HG03039 (cell line): ENCODE results near the gene TFE3.
A peak's percentile ranks its signal among the peaks of the same experiment; 100 is the strongest.

ENCODE experiments used
- ATAC-seq: cut with Tn5 transposase; IDR thresholded peaks from one replicate; pipeline ENCODE4 v1.9.1; 2021; ENCODE audit warnings: mild to moderate bottlenecking, moderate library complexity; ENCODE audit not compliant: unreplicated experiment

The TFE3 gene, protein sequence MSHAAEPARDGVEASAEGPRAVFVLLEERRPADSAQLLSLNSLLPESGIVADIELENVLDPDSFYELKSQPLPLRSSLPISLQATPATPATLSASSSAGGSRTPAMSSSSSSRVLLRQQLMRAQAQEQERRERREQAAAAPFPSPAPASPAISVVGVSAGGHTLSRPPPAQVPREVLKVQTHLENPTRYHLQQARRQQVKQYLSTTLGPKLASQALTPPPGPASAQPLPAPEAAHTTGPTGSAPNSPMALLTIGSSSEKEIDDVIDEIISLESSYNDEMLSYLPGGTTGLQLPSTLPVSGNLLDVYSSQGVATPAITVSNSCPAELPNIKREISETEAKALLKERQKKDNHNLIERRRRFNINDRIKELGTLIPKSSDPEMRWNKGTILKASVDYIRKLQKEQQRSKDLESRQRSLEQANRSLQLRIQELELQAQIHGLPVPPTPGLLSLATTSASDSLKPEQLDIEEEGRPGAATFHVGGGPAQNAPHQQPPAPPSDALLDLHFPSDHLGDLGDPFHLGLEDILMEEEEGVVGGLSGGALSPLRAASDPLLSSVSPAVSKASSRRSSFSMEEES

DNA sequence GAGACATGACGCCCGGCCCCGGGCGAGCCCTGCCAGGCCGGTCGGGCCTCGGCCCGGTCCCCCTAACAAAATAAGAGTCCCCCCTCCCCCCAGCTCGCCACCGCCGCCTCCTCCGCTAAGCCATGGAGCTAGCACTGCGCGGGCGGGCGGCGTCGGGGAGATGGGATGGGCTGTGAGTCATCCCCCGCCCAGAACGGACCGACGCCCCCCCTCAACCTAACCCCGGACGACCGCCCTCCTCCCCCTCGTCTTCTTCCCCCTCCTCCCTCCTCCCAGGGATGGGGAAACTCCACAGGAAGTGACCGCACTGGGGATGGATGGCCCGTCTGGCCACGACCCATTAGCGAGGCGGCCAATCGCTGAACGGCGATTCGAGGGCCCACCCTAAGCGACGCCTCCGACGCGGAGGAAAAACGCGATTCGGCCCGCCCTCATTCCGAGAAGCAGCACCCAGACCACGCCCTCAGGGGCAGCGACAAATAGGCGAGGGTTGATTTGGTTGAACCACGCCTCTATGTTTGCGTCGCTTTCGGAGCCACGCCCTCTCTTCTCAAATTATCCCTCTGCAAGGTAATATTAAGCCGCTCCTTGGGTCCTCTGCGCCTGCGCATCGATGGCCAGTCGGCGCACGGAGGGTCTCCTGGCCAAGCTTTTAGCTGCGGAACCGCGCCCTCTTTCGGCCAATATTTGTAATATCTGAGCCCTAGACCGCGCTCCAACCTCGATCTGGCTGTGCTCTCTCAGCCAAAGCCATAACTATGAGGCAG is at the start of gene TFE3:
TFE3 (minus strand) TSS at position 138 of the 767 bp plus-strand sequence; CDS start at position 7, 131 bp downstream.
- ATAC-seq, result peak; percentile 90

DNA sequence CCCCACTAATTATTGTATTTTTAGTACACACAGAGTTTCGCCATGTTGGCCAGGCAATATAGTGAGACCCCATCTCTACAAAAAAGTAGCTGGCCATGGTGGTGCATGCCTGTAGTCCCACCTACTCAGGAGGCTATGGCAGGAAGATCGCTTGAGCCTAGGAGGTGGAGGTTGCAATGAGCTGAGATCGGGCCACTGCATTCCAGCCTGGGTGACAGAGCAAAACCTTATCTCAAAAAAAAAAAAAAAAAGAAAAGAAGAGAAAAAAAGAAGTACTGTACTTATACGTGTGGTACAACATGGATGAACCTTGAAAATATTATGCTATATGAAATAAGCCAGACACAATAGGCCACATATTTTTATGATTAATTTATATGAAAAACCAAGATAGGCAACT is 46.4 kb upstream of the TFE3 start:
- ATAC-seq, result no peak

DNA sequence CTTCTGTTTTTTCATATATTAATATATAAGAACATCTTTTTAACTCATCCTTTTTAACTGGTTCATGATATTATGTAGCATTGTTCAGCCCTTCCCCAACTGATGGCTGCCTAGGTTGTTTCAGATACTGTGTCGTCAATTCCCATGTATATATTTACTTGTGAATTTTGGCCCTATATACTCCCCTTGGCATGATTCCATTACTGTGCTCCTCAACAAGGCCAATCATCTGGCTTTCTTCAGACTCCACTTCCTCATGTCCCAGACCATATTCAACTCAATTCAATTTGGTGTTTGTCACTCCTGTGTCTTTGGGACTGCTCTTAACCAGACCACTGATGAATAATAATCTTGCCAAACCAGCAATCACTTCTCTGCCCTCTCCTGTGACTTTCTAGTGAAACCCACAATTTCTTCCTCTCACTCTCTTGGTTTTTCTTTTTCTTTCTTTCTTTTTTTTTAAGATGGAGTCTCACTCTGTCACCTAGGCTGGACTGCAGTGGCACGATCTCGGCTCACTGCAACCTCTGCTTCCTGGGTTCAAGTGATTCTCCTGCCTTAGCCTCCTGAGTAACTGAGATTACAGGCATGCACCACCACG is 39.2 kb upstream of the TFE3 start:
- no peak for ATAC-seq

DNA sequence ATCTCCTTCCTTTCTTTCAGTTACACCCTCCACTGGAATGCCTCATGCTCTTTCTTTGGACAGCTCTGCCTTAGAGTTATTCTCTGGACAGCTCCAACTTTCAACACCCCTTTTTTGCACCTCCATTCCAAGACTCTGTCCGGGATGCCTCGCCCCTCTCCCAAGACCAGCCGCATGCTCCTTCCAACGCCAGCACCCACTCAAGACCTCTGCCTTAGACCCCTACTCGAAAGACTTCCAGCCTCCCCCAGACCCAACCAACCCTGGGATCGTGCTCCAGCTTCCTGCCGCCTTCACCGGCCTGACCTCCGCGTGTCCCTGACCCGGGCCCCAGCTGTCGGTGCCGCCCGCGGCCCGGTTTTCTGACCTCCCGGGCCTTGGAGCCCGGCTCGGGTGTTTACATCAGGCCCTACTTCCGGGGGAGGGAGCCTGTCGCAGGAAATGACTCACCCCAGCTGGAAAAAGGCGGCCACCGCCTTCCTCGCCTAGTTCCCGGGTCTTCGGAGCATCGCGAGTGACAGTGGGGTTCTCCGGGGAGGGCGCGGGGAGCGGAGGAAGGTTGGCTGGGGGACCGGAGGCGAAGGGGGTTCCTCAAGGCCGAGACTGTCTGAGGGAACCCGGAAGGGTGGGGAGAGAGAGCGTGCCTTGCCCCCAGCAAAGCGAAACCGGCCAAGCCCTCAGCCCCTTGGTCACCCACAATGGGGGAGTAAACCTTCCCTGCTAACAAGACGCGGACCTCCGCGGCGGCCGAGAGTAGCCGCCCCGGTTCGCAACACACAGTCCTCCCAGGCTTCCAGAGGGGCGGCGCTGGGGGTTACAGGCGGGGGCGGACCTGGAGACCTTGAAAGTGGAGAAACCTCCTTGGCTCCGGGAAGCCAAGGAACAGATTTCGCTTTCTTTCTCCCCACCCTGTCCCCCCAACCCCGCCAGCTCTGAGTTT is 36.6 kb upstream of the TFE3 start, which contains the start of gene WDR45:
WDR45 (minus strand) TSS at position 399 of the 940 bp plus-strand sequence. CDS start 1,792 bp downstream, outside the sequence.
- peak; percentile 72 for ATAC-seq

DNA sequence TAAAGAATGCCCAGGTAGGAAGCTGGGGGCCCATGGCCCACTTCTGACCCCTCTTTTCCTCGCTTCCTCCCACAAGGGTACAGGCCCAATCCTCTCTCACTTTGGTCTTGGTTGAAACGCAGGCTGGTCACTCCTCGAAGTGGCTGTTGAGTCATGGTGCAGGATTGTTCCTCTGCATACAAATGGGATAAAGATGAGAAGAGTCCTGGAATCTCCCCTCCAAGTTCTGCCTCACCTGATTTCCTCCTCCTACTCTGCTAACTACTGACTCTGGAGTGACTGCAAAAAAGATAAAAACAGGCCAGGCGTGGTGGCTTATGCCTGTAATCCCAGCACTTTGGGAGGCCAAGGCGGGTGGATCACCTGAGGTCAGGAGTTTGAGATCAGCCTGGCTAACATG is 34.8 kb upstream of the TFE3 start:
- ATAC-seq, result no peak

DNA sequence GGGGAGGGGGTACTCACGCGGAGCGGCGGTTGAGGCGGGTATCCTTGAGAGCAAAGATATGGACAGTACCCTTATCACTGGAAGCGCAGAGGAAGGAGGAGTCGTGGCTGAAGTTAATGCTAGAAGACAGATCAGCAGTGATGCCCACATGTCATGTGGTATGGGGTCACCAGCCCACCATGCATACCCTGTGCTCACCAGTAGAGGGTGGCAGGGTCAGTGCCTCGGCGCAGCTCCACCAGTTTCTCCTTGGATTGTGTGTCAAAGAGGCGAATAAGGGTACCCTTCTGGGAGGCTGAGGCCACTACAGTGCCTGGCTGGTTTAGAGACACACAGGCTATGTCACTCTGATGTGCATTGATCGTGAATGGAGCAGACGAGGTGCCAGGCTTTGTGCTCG is 32.2 kb upstream of the TFE3 start:
- ATAC-seq, result no peak

DNA sequence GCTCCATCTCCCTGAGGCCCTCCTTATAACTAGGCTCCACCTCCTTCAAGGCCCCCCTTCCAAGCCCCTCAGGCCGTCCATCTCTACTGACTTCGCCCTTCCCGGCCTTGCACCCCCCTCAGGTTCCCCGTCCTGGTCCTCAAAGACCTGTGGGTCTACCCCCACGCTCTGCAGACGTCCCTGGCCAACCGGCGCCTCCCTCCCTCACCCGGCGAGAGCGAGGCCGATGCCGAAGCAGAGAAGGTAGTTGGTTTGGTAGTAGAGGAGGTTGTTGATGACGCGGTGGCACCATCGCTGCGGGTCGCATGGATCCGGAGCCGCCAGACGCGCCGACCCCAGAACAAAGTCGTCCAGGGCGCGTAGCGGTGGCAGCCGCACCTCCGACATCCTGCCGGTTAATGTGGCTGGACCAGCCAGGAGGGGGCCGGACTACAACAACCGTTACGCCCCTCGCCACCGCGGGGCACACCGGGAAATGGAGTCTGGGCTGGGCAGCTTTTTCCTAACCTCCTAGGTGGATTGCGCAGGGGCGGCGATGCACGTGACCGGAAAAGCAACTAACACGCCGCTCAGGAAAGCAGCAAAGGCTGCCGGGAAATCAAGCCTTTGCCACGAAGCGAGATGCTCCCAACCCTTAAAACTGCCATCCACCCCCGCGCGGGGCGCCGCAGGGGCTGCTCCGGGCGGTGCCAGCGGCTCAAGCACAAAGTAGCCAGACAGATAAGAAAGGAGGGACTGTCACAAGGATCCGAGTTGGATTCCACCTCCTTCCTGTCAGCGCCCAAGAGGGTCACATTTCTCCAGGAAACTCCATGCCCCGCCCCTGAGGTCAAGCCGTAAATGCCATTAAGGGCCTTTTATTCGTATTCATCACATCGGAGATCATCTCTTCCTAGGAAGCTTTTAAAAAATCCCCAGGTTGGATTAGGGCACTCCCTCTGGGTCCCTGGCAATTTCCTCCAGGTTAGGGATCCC is 30.7 kb upstream of the TFE3 start, which contains the start of gene PRAF2:
PRAF2 (minus strand) TSS at position 402 of the 975 bp plus-strand sequence; CDS start at position 387, 15 bp downstream.
- ATAC-seq, result peak; percentile 74

DNA sequence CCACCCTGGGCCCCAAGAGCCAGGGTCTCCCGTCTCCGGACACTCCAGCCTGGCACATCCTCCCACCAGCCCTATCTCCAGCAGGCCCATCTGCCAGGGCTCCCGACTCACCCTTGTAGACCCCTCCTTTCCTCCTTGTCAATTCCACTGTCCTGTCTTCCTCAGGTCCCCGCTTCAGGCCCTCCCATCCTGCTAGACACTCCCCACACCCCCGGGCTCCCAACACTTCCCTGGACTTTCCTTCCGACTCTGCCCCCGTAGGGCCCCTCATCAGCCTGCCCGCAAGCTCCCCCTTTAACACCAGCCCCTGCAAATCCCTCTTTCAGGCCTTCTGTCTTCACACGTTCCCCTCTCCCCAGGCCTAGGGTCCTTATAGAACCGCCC is 29.5 kb upstream of the TFE3 start:
- no peak for ATAC-seq

DNA sequence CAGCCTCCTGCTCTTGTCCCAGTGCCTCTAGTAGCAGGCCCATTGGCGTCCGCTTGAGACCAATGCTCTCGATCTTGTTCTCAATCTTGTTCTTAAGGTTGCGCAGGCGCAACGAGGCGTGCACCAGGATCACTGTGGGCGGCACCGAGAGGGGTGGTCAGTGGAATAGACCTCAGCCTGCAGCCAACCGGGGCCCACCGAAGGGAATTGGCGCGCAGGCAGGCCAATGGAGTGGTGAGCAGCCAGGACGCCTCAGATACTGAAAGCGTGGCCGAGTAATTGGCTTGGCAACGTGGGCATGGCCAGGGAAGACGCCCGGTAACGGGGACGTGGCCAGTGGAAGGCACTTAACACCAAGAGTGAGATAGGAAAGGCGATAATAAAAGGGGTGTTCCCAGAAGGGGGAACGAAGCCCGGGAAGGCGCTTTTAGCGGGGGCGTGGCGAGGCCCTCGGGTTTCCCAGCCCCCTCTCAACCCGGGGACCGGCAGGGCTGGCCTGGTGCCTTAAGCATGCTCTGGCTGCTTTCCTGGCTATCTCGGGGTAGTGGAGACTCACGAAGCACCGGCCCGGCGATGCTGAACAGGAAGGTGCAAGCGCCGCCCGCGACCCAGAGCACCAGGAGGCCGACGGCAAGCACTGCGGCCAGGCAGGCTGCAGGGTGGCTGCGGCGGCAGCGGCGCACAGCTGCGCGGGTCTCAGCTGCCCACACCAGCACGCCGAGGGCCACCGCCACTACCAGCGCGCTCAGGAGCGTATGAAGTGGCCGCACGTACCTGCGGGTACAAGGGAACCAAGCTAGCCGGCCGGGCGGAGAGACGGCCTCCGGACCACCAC is 28.9 kb upstream of the TFE3 start:
- ATAC-seq, result no peak

DNA sequence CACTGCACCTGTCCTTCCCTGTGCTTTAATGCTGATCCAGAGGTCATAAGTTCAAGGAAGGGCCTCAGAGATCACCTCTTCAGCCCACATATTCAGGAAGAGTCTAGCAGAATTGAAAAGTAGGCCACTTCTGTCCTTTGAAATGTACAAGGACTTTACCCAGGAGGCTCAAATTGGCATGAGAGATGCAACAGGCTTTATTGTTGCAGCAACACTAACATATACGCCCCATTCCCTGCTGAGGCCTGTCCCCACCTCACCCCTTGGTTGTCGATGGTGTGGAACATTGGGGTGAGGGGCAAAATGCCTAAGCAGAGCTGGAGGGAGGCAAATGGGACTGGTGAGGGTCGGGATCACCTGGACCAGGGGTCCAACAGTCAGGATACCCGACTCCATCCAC is 27.8 kb upstream of the TFE3 start:
- no peak for ATAC-seq

DNA sequence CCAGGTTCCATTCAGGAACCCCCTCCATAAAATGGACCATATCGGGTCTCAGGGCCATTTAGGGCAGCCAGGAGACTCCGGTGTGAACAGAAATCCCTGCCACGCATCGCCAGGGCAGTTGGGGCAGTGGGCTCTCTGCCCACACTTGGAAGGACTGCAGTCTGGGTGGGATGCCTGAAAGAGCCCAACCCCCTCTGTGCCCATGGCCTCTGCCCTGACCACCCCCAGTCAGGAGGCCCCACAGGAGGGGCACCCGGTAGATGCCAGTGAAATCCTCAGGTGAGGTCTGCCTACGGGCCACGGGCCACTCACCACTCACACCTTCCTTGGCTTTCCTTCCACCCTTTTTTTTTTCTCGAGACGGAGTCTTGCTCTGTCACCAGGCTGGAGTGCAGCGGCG is 25.9 kb upstream of the TFE3 start:
- no peak for ATAC-seq

DNA sequence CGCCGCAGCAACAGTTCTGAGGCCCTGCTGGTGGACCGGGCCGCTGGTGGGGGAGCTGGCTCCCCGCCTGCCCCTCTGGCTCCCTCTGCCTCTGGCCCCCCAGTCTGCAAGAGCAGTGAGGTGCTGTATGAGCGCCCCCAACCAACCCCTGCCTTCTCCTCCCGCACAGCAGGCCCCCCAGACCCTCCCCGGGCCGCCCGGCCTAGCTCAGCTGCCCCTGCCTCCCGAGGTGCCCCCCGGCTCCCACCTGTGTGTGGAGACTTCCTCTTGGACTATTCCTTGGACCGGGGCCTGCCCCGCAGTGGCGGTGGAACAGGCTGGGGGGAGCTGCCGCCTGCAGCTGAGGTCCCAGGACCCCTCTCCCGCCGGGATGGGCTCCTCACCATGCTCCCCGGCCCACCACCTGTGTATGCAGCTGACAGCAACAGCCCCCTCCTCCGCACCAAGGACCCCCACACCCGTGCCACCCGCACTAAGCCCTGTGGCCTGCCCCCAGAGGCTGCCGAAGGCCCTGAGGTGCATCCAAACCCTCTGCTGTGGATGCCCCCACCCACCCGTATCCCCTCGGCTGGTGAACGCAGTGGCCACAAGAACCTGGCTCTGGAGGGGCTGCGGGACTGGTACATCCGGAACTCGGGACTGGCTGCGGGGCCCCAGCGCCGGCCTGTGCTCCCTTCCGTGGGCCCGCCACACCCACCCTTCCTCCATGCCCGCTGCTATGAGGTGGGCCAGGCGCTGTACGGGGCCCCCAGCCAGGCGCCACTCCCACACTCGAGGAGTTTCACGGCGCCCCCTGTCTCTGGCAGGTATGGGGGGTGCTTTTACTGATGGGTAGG is 24.3 kb upstream of the TFE3 start:
- no peak for ATAC-seq

DNA sequence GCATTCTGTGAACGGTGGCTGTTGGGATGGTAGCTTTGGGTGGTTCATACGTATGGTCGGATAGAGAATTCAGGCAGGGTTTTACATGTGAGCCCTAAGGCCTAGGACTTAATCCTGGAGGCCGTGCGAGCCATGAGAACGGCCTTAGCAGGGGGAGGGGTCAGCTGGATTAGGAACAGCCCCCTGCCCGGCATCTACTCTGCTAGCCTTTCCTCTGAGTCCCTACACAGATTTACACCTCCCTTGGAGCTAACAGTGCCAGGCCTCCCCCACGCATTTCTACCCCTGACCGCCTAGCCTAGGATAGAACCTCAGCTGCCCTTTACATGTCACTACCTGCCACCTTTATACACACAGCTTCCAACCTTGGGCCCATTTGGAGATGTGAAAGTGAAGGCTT is 23.5 kb upstream of the TFE3 start:
- ATAC-seq, result no peak

DNA sequence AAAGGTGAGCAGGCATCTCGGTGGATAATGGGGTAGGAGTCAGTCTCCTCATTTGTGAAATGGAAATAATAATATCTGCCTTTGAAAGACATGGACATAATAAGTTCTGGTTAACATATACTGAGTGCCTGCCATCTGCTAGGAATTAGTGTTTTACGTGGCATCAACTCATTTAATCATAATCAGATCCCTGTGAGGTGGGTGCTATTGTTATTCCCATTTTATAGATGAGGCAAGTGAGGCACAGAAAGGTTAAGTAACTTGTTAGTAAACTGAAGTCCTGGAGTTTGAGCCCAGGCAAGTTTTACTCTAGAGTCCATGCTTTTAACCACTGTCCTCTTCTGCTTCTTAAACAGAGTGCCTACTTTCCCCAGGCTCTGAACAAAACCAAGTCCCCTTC is 23.1 kb upstream of the TFE3 start:
- no peak for ATAC-seq

DNA sequence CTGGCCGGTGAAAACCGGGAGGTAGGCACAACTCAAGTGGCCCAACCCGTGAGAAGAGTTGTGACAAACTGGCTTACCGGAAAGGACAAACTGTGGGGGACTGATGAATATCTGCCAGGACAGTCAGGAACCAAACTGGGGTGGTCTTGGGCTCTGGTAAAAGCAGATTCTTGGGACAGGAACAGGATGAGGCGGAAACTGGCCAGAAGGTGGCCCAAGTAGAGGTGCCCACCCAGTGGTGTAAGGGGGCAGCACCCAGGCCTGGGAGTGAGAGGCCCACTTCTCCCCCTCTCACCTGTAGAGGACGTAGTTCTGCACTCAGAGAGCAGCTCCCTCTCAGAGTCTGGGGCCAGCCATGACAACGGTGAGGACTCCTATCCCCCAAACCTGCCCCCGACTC is 21.6 kb upstream of the TFE3 start:
- no peak for ATAC-seq

DNA sequence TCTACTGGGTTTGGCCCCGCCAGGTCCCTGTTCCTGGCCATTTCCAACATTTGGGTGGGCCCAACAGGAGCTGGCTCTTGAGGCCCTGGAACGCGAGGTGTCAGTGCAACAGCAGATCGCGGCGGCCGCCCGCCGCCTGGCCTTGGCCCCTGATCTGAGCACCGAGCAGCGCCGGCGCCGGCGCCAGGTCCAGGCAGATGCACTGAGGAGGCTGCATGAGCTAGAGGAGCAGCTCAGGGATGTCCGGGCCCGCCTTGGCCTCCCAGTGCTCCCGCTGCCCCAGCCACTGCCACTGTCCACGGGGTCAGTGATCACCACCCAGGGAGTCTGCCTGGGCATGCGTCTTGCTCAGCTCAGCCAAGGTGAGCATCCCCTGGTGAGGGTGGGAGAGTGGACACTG is 21.1 kb upstream of the TFE3 start:
- ATAC-seq, result no peak

DNA sequence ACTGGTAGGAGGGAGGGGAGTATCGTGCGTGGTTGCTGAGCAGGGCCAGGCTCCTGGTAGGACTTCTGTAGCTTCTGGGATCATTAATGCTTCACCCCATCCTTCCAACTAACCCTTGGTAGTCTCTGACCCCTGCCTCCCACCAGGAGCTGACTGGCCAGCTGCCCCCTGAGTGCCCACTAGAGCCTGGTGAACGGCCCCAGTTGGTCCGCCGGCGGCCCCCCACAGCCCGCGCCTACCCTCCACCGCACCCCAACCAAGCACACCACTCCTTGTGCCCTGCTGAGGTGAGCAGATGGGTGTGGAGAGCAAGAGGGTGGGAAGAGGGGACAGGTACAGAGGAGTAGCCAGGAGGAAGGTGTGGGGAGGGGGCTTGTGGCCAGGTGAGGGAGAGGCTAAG is 20.6 kb upstream of the TFE3 start:
- ATAC-seq, result no peak
